Liver (tissue), 9 donors: ENCODE data around the gene SMIM27. TPM values are rescaled to one million over a fixed set of nuclear protein-coding genes. Genes with fewer than 3 reads are reported as not detected.

Source experiments
- DNase-seq: peaks from one replicate; pipeline ENCODE4 v3.0.0-alpha.2; 2017; ENCODE audit warnings: low spot score
- H3K27ac ChIP-seq, 2 donors: one replicate each; pipeline ENCODE4 v1.7.0; 2013; ENCODE audit warnings: inconsistent platforms in 2 of 2, low read length in 2 of 2, control low read depth in 1 of 2, low read depth in 1 of 2, mild to moderate bottlenecking in 1 of 2
- H3K27me3 ChIP-seq, 4 donors: one replicate each; pipeline versions ENCODE4 v1.6.1 to v1.7.0; 2013; ENCODE audit warnings: low read length in 3 of 4, inconsistent platforms in 1 of 4, mild to moderate bottlenecking in 1 of 4, moderate library complexity in 1 of 4; ENCODE audit not compliant: control insufficient read depth in 4 of 4, insufficient read depth in 4 of 4
- H3K36me3 ChIP-seq, 4 donors: one replicate each; pipeline versions ENCODE4 v1.6.1 to v1.7.0; 2013; ENCODE audit warnings: low read length in 3 of 4, mild to moderate bottlenecking in 3 of 4, low read depth in 1 of 4, moderate library complexity in 1 of 4; ENCODE audit not compliant: control insufficient read depth in 4 of 4, insufficient read depth in 3 of 4
- H3K4me1 ChIP-seq, 4 donors: one replicate each; pipeline versions ENCODE4 v1.6.1 to v1.7.0; 2013; ENCODE audit warnings: low read length in 3 of 4, mild to moderate bottlenecking in 3 of 4, moderate library complexity in 1 of 4; ENCODE audit not compliant: control insufficient read depth in 4 of 4, insufficient read depth in 4 of 4
- H3K4me3 ChIP-seq, 3 donors: one replicate each; pipeline versions ENCODE4 v1.6.1 to v1.7.0; 2013; ENCODE audit warnings: low read length in 3 of 3, control low read depth in 1 of 3, low read depth in 1 of 3, mild to moderate bottlenecking in 1 of 3
- H3K9ac ChIP-seq, 2 donors: one replicate each; pipeline ENCODE4 v1.7.0; 2013; ENCODE audit warnings: low read length in 2 of 2, mild to moderate bottlenecking in 2 of 2, moderate library complexity in 2 of 2, control low read depth in 1 of 2, low read depth in 1 of 2
- H3K9me3 ChIP-seq, 4 donors: one replicate each; pipeline versions ENCODE4 v1.6.1 to v1.7.0; 2013; ENCODE audit warnings: low read length in 3 of 4; ENCODE audit not compliant: control insufficient read depth in 4 of 4
- EGR1 ChIP-seq, 2 donors: IDR thresholded peaks; 2 replicates each; pipeline ENCODE4 v1.6.1; 2016 to 2018; ENCODE audit warnings: antibody characterized with exemption in 2 of 2, low read depth in 2 of 2
- FOXA1 ChIP-seq: IDR thresholded peaks from 2 replicates; pipeline ENCODE4 v1.6.1; 2016; ENCODE audit warnings: antibody characterized with exemption
- FOXA2 ChIP-seq: IDR thresholded peaks from 2 replicates; pipeline ENCODE4 v1.6.1; 2016; ENCODE audit warnings: antibody characterized with exemption
- GABPA ChIP-seq, 2 donors: IDR thresholded peaks in 1 of 2; conservative IDR thresholded peaks in 1 of 2; 2 replicates each; pipeline ENCODE4 v1.6.1; 2016; ENCODE audit warnings: antibody characterized with exemption in 2 of 2, mild to moderate bottlenecking in 1 of 2, moderate library complexity in 1 of 2
- HNF4A ChIP-seq, 2 donors: conservative IDR thresholded peaks; 2 replicates each; pipeline ENCODE4 v1.6.1; 2016; ENCODE audit warnings: antibody characterized with exemption in 2 of 2, mild to moderate bottlenecking in 2 of 2
- HNF4G ChIP-seq: IDR thresholded peaks from 2 replicates; pipeline ENCODE4 v1.6.1; 2016; ENCODE audit warnings: antibody characterized with exemption
- JUND ChIP-seq, 2 donors: IDR thresholded peaks; 2 replicates each; pipeline ENCODE4 v1.6.1; 2016; ENCODE audit warnings: antibody characterized with exemption in 2 of 2
- NR2F2 ChIP-seq: IDR thresholded peaks from 2 replicates; pipeline ENCODE4 v1.6.1; 2016; ENCODE audit warnings: antibody characterized with exemption
- RAD21 ChIP-seq, 2 donors: IDR thresholded peaks; 2 replicates each; pipeline ENCODE4 v1.6.1; 2016; ENCODE audit warnings: antibody characterized with exemption in 2 of 2, mild to moderate bottlenecking in 2 of 2
- RXRA ChIP-seq, 2 donors: IDR thresholded peaks; 2 replicates each; pipeline ENCODE4 v1.6.1; 2017 to 2018; ENCODE audit warnings: antibody characterized with exemption in 2 of 2, mild to moderate bottlenecking in 1 of 2
- SP1 ChIP-seq: IDR thresholded peaks from 2 replicates; pipeline ENCODE4 v1.6.1; 2018; ENCODE audit warnings: antibody characterized with exemption, mild to moderate bottlenecking
- TAF1 ChIP-seq: conservative IDR thresholded peaks from 2 replicates; pipeline ENCODE4 v1.6.1; 2016; ENCODE audit warnings: antibody characterized with exemption, mild to moderate bottlenecking
- YY1 ChIP-seq: IDR thresholded peaks from 2 replicates; pipeline ENCODE4 v1.6.1; 2016; ENCODE audit warnings: antibody characterized with exemption, mild to moderate bottlenecking
- WGBS: extraction: QIAGEN DNeasy Blood & Tissue Kit; methylation state at CpG from one replicate; pipeline ENCODE4 v1.1.7; 2013; 5-methylcytosine and 5-hydroxymethylcytosine counted together
- polyA plus RNA-seq, 2 donors: library from polyadenylated mRNA; stranded (reverse) in 1 of 2; unstranded in 1 of 2; fragments of 200-250 nt in 1 of 2; fragments of >200 nt in 1 of 2; fragmentation: Nextera tagmentation in 1 of 2; extraction: Ambion mirVana in 1 of 2; gene quantifications; one replicate each; pipeline versions ENCODE4 v1.2.1 to v1.2.3, GENCODE V29; 2013 to 2015
- total RNA-seq, 2 donors: library from RNA; depleted of rRNA; stranded (reverse); fragments of >200 nt; gene quantifications; one replicate each; pipeline ENCODE4 v1.2.3, GENCODE V29; 2014
- TF ChIP-seq, protein P1 (sequence below): IDR thresholded peaks from 2 replicates; pipeline ENCODE4 v1.6.1; 2016; ENCODE audit warnings: antibody characterized with exemption, mild to moderate bottlenecking
- TF ChIP-seq, protein P2 (sequence below): IDR thresholded peaks from 2 replicates; pipeline ENCODE4 v1.6.1; 2016; ENCODE audit warnings: antibody characterized with exemption
- donor health status: healthy.
- donor health status: healthy.
- donor health status: healthy.
- donor health status: healthy.
- donor health status: healthy.

Gene SMIM27
- total and polyA plus RNA-seq, 4 donors, result 1.0 to 17.0 (median 4.4) TPM

DNA sequence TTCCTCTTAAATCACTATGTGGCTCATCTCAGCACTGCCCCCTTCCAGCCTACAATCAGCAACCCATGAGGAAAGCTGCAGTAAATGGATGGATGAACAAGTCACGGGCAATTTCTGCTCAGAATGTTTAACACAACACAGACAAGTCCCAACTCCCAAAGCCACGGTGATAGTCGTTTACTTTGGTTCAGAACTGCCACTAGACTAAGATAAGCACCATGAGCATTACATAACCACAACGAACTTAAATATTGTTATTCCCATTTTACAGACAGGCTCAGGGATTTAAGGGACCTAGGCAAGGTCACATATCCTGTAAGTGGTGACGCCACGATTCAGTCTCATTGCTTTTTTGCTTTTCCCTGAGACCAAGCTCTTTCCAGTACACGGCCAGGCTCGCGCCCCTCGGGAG lies 2.0 kb upstream of the SMIM27 start (continued):
- TF ChIP-seq, protein P1, sequence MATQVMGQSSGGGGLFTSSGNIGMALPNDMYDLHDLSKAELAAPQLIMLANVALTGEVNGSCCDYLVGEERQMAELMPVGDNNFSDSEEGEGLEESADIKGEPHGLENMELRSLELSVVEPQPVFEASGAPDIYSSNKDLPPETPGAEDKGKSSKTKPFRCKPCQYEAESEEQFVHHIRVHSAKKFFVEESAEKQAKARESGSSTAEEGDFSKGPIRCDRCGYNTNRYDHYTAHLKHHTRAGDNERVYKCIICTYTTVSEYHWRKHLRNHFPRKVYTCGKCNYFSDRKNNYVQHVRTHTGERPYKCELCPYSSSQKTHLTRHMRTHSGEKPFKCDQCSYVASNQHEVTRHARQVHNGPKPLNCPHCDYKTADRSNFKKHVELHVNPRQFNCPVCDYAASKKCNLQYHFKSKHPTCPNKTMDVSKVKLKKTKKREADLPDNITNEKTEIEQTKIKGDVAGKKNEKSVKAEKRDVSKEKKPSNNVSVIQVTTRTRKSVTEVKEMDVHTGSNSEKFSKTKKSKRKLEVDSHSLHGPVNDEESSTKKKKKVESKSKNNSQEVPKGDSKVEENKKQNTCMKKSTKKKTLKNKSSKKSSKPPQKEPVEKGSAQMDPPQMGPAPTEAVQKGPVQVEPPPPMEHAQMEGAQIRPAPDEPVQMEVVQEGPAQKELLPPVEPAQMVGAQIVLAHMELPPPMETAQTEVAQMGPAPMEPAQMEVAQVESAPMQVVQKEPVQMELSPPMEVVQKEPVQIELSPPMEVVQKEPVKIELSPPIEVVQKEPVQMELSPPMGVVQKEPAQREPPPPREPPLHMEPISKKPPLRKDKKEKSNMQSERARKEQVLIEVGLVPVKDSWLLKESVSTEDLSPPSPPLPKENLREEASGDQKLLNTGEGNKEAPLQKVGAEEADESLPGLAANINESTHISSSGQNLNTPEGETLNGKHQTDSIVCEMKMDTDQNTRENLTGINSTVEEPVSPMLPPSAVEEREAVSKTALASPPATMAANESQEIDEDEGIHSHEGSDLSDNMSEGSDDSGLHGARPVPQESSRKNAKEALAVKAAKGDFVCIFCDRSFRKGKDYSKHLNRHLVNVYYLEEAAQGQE, result no peak
- TF ChIP-seq YY1 (no peak), JUND (IDR thresholded peaks at IDR 0.05) (no peak), TAF1 (no peak), RAD21 (IDR thresholded peaks at IDR 0.05) (no peak), NR2F2 (no peak)

DNA sequence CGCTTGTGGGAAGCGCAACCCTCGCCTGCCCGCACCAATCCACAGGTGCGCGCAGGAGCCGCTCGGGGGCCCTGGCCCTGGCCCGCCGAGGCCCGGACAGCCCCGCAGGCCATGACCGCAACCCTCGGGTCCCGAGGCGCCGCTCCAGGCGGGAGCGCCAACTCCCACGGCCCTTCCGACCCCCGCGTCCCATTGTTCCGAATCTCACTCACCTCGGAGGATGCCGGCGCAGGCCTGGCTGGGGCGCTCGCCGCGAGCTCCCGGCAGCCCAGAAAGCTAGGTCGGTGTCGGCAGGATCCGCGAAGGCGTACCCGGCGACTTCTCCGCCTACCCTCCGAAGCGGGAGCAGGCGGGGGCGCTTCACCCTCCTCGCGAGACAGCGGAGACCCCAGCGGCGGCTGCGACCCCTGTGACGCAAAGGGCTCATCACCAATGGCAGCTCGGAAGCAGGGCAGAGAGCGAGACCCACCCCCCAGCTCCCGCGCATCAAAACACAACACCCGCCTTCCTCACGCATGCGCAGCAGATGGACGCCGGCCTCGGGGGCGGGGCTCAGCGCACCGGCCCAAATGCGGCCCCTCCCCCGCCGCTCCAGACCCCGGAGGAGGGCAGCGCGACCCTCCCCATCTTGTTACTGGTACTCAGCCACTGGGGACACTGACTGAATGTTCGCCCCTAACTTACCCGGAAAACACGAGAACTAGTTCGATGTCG lies 1.4 kb upstream of the SMIM27 start:
- Histone ChIP-seq H3K36me3 (peaks cover 0 to 2% (median 0%) of the 10 kb centered on the region in 4 donors), H3K4me1 (peaks cover 2 to 30% (median 13%) of the 10 kb centered on the region in 4 donors), H3K4me3 (peak overlapping the region; percentile 69 to 94 (median 70)), H3K27ac (peak overlapping the region; percentile 94 to 97), H3K9ac (peak overlapping the region; percentile 96 to 99), H3K9me3 (no peaks in the 10 kb centered on the region), H3K27me3 (no peaks in the 10 kb centered on the region)
- DNase-seq, result peak; percentile 96
- WGBS, result under 1% methylated on average over 75 of the region's 75 CpGs
- TF ChIP-seq HNF4A (conservative IDR thresholded peaks at IDR 0.05) (no peak), EGR1 (IDR thresholded peaks at IDR 0.05; ENCODE audit: low read depth in 2 of 2) (no peak), YY1 (peak; percentile 48), TAF1 (no peak), SP1 (no peak), RXRA (IDR thresholded peaks at IDR 0.05) (peak in 1 of 2 donors; percentile 6), NR2F2 (no peak), FOXA1 (no peak), HNF4G (no peak), FOXA2 (no peak), RAD21 (IDR thresholded peaks at IDR 0.05) (no peak), GABPA (IDR thresholded peaks at IDR 0.05 in 1 of 2, conservative IDR thresholded peaks at IDR 0.05 in 1 of 2) (peak in 1 of 2 donors; percentile 23)
- TF ChIP-seq, protein P2, sequence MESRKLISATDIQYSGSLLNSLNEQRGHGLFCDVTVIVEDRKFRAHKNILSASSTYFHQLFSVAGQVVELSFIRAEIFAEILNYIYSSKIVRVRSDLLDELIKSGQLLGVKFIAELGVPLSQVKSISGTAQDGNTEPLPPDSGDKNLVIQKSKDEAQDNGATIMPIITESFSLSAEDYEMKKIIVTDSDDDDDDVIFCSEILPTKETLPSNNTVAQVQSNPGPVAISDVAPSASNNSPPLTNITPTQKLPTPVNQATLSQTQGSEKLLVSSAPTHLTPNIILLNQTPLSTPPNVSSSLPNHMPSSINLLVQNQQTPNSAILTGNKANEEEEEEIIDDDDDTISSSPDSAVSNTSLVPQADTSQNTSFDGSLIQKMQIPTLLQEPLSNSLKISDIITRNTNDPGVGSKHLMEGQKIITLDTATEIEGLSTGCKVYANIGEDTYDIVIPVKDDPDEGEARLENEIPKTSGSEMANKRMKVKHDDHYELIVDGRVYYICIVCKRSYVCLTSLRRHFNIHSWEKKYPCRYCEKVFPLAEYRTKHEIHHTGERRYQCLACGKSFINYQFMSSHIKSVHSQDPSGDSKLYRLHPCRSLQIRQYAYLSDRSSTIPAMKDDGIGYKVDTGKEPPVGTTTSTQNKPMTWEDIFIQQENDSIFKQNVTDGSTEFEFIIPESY, result peak; percentile 88
- TF ChIP-seq, protein P1, result peak; percentile 47
